HUES6 (cell line): ENCODE data around the gene TBCCD1.
"Not testable (repeated sequence)": the region's sequence is repeated elsewhere in the genome, so short reads cannot be mapped to it uniquely, and the experiment has no call there.

Experiments
- H3K27ac ChIP-seq: 2 replicates; pipeline ENCODE4 v1.7.0; 2013; ENCODE audit warnings: low read depth, mild to moderate bottlenecking, low read length, inconsistent platforms
- H3K27me3 ChIP-seq: 2 replicates; pipeline ENCODE4 v1.6.1; 2013; ENCODE audit warnings: low read length; ENCODE audit not compliant: control insufficient read depth, insufficient read depth
- H3K36me3 ChIP-seq: 2 replicates; pipeline ENCODE4 v1.6.1; 2013; ENCODE audit warnings: low read length; ENCODE audit not compliant: control insufficient read depth, insufficient read depth
- H3K4me1 ChIP-seq: 2 replicates; pipeline ENCODE4 v1.6.1; 2013; ENCODE audit warnings: low read length; ENCODE audit not compliant: control insufficient read depth, insufficient read depth
- H3K4me3 ChIP-seq: 2 replicates; pipeline ENCODE4 v1.5.1; 2013; ENCODE audit warnings: low read depth, low read length
- H3K9ac ChIP-seq: one replicate; pipeline ENCODE4 v1.6.1; 2013; ENCODE audit warnings: mild to moderate bottlenecking, low read length
- H3K9me3 ChIP-seq: 2 replicates; pipeline ENCODE4 v1.6.1; 2013; ENCODE audit warnings: low read depth, low read length; ENCODE audit not compliant: control insufficient read depth, insufficient read depth

Gene TBCCD1

DNA sequence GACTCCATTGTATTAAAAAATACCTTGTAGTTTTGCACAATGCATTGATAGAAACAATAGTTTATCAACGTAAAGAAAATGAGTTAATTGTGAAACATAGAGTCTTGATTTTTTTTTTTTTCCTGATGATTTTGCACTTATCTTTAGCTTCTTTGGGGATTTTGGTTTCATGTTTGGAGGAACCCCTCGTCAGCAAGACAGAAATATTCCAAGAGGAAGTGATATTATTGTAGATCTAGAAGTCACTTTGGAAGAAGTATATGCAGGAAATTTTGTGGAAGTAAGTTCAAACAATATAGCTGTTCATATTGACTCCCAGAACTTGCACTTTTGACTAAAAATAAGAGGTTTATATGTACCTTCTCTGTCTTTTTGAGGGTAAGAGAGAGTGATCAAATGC is 10.4 kb upstream of the TBCCD1 start:
- no peak overlapping the region for H3K27ac ChIP-seq
- no peaks in the 10 kb centered on the region for H3K9me3 ChIP-seq
- no peak overlapping the region for H3K9ac ChIP-seq
- no peaks in the 10 kb centered on the region for H3K4me1 ChIP-seq
- H3K36me3 ChIP-seq, result peaks cover 92% of the 10 kb centered on the region
- H3K27me3 ChIP-seq, result no peaks in the 10 kb centered on the region
- H3K4me3 ChIP-seq, result no peak overlapping the region

DNA sequence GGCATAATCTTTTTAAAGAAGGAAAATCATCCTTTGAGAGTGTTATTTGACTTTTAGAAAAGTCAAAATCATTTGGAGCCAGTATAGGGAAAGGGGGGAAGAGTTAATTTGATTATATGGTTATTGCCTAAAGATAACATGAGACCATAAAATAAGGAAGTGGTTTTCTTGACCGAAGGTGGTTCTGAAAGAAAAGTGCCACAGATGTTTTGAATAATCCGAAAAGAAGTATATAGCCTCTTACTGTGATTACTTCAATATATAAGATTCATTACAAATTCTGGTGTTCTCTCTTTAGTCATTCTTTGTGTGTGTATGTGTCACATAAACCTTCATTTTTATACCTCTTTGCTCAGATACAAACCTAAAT is 4.5 kb upstream of the TBCCD1 start:
- Histone ChIP-seq H3K27ac (no peak overlapping the region), H3K9ac (peak overlapping the region; percentile 89), H3K36me3 (peaks cover 39% of the 10 kb centered on the region), H3K9me3 (no peaks in the 10 kb centered on the region), H3K4me1 (peaks cover 11% of the 10 kb centered on the region), H3K27me3 (no peaks in the 10 kb centered on the region), H3K4me3 (peak overlapping the region; percentile 98)

GRCh38 chr3:186570941-186571643 is 4.0 kb upstream of the TBCCD1 start:
- H3K4me1 ChIP-seq, result peaks cover 11% of the 10 kb centered on the region
- peaks cover 34% of the 10 kb centered on the region for H3K36me3 ChIP-seq
- no peaks in the 10 kb centered on the region for H3K9me3 ChIP-seq
- peak overlapping the region; percentile 89 for H3K9ac ChIP-seq
- H3K27me3 ChIP-seq, result no peaks in the 10 kb centered on the region
- H3K4me3 ChIP-seq, result peak overlapping the region; percentile 98
- peak overlapping the region; percentile 72; the same call in 1 of the 2 replicates for H3K27ac ChIP-seq

DNA sequence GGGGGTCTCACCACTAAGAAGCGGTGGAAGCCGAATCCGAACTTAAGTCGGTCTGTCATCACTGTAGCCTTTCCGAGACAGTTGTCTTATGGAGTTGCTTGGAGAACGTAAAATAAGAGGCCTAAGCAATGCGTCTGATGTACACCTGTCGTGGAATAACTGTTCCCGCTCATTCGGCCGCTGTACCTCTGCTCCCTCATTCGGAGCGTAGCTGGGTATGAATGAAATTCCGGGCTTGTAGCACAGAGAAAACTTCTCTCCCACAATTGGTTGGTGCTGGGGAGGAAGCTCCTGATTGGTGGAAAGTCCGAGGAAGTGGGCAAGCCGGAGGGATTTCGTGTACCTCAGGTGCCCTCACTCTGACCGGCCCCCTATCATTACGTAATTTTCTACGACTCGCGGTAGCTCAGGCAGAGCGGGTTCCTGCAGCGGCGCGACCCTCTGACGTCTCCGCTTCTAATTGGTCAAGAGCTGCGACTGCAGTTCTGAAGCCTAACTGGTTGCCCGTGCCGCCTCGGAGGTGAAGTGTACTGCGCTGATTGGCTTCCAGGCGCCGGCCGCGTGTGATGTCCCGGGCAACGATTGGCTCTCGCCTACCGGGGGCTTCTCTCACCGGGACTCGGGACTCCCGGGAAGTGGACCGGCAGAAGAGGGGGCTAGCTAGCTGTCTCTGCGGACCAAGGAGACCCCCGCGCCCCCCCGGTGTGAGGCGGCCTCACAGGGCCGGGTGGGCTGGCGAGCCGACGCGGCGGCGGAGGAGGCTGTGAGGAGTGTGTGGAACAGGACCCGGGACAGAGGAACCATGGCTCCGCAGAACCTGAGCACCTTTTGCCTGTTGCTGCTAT is 3.2 kb upstream of the TBCCD1 start, which contains the start of gene DNAJB11:
DNAJB11 (plus strand) TSS at position 625 of the 845 bp plus-strand sequence; CDS start at position 803, 178 bp downstream.
- Histone ChIP-seq H3K27ac (peak within 1 kb of the TSS; percentile 72), H3K36me3 (peaks cover 26% of the 10 kb centered on the region), H3K4me1 (peaks cover 11% of the 10 kb centered on the region), H3K27me3 (no peaks in the 10 kb centered on the region), H3K9me3 (no peaks in the 10 kb centered on the region), H3K9ac (peak within 1 kb of the TSS; percentile 89), H3K4me3 (peak within 1 kb of the TSS; percentile 98)

DNA sequence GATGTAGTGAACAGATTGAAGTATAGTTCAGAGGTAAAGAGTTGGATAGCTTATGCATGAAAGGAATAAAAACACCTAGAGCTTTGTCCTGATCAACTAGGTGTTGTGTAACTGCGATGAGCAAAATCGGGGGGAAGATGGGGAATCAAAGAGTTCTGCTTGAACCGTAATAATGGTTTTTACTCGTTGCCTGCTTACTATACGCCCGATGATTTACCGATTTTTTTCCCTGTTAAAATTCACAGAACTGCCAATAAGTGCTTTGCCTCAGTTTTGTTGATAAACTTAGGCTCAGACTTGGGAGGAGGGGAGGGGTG is 2.6 kb upstream of the TBCCD1 start:
- Histone ChIP-seq H3K27ac (no peak overlapping the region), H3K9me3 (no peaks in the 10 kb centered on the region), H3K36me3 (peaks cover 21% of the 10 kb centered on the region), H3K27me3 (no peaks in the 10 kb centered on the region), H3K9ac (peak overlapping the region; percentile 69), H3K4me3 (peak overlapping the region; percentile 85), H3K4me1 (peaks cover 11% of the 10 kb centered on the region)

- not testable (repeated sequence) for H3K9me3 ChIP-seq, H3K9ac ChIP-seq, H3K27me3 ChIP-seq, H3K27ac ChIP-seq
- Histone ChIP-seq H3K4me1 (peaks cover 11% of the 10 kb centered on the region), H3K4me3 (peak overlapping the region; percentile 85), H3K36me3 (peaks cover 17% of the 10 kb centered on the region)
These were observed 2.2 kb upstream of the TBCCD1 start for GRCh38 chr3:186569361-186569760.

- H3K4me3 ChIP-seq, result peak overlapping the region; percentile 88
- H3K4me1 ChIP-seq, result peaks cover 11% of the 10 kb centered on the region
- peaks cover 4% of the 10 kb centered on the region; the same call in 1 of the 2 replicates for H3K36me3 ChIP-seq
- no peaks in the 10 kb centered on the region for H3K27me3 ChIP-seq
- no peak overlapping the region for H3K27ac ChIP-seq
- no peaks in the 10 kb centered on the region for H3K9me3 ChIP-seq
- peak overlapping the region; percentile 84 for H3K9ac ChIP-seq
These were observed 417 bp downstream of the TBCCD1 start for GRCh38 chr3:186566772-186567071.

DNA sequence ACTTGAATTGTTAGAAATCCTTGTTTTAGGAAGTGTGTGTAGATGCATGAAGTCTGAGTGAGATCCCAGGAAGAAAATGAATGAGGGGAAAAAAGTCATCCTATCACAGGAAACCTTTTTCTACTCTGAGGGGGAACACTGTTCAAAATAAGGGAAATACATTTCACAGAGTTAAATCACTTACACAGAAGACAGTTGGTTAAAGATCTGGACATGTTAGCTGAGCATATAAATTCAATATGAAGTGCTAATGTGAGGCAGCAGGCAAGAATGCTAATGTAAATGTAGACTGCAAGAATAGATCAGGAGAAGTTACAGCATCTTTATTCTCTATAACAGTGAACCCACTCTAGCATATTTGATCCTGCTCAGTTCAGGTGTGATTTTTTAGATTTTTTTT is 2.6 kb downstream of the TBCCD1 start:
- Histone ChIP-seq H3K9me3 (no peaks in the 10 kb centered on the region), H3K9ac (no peak overlapping the region), H3K27ac (no peak overlapping the region), H3K36me3 (peaks cover 4% of the 10 kb centered on the region; the same call in 1 of the 2 replicates), H3K4me1 (0 out of 2 replicates have a peak, but pooled peaks cover 6% of the 10 kb centered on the region), H3K4me3 (no peak overlapping the region), H3K27me3 (no peaks in the 10 kb centered on the region)

DNA sequence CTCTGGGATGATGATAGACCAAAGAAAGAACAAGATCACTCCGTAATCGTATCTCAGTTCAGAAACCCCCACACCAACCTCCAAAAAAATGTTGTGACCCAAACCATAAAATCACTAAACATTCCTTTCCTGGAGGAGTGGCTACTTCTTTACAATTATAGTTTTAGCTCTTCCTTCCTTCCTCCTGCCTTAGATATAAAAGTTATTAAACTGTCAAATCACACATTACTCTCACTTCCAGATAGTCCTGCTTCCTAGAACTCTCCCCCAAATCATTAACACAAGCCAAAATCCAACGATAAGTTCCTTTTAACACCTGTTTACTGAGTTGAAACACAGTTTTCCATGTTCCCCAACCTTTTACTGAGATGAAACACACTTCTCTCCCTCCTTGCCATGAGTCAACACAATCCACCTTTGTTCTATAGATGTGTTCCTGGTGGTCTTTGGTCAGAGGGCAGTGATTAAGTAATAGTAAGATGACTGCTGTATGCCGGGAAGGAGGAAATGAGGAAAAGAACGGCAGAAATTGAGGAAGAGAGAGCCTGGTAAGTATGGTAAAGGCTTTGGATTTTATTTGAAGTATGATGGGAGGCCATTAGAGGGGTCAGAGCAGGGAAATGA is 14.6 kb downstream of the TBCCD1 start:
- H3K27me3 ChIP-seq, result no peaks in the 10 kb centered on the region
- no peaks in the 10 kb centered on the region for H3K4me1 ChIP-seq
- no peak overlapping the region for H3K9ac ChIP-seq
- no peaks in the 10 kb centered on the region for H3K9me3 ChIP-seq
- peaks cover 34% of the 10 kb centered on the region for H3K36me3 ChIP-seq
- no peak overlapping the region for H3K27ac ChIP-seq
- H3K4me3 ChIP-seq, result no peak overlapping the region

GRCh38 chr3:186551387-186551786 is 15.8 kb downstream of the TBCCD1 start:
- no peaks in the 10 kb centered on the region for H3K27me3 ChIP-seq
- no peaks in the 10 kb centered on the region for H3K4me1 ChIP-seq
- no peak overlapping the region for H3K27ac ChIP-seq
- H3K9ac ChIP-seq, result no peak overlapping the region
- H3K4me3 ChIP-seq, result no peak overlapping the region
- peaks cover 27% of the 10 kb centered on the region for H3K36me3 ChIP-seq
- no peaks in the 10 kb centered on the region for H3K9me3 ChIP-seq

- Histone ChIP-seq H3K4me3 (no peak overlapping the region), H3K9me3 (no peaks in the 10 kb centered on the region), H3K27ac (no peak overlapping the region), H3K27me3 (no peaks in the 10 kb centered on the region), H3K4me1 (no peaks in the 10 kb centered on the region), H3K9ac (no peak overlapping the region), H3K36me3 (peaks cover 16% of the 10 kb centered on the region)
These were observed 17.6 kb downstream of the TBCCD1 start for GRCh38 chr3:186549497-186549896.
